Measurements from ENCODE around the gene MYO5B. TPM values are rescaled to one million over a fixed set of nuclear protein-coding genes. Genes with fewer than 3 reads are reported as not detected.
A peak's percentile ranks its signal among the peaks of the same experiment; 100 is the strongest.

MYO5B gene
- total RNA-seq, 2 experiments from 2014 or later: 0.02 TPM; not detected in 1

DNA sequence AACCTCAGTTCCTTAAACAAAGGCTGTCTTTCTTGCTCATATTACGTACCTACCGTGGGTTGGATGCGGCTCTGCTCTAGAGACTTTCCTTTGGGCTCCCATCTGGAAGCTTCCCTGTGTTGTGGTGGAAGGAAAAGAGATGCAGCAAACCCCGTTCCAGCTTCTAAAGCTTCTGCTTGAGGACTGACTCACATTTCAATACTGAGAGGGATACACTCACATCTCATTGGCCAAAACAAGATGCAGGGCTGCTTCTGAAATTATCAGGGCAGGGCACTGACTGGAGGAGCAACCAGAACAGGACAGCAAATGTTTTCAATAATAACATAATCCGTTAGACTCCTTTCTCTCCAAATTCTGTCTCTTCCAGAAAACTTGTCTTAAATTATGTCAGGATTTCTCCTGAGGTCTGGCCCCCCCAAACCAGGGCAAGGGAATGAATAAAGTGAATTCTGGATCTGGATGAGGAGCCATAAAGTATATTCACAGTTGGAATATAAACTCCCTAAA lies 4.5 kb upstream of the MYO5B start:
- DNase-seq: no peak

DNA sequence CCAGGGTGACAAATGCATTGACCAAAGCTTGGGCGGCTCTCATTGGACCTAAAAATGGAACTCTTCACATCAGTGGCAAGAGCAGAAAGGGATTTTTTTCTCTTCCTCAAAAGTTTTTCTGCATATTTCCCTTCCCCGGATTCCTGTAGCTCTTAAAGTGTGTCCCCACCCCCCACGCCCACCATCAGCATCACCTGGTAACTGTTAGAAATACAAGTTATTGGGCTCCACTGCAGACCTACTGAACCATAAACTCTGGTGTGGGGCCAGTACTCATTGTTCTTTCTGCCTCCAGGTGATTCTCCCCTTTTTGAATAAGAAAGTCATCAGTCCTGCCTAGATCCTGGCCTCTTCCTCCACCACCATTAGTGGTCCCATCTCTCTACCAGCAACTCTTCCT lies 1.3 kb upstream of the MYO5B start:
- Mint-ChIP-seq H3K4me1 (peaks cover 9% of the 10 kb centered on the region), H3K27me3 (peaks cover 82% of the 10 kb centered on the region), H3K27ac (no peak overlapping the region), H3K36me3 (no peaks in the 10 kb centered on the region), H3K9me3 (ENCODE audit: low read depth) (peaks cover 2% of the 10 kb centered on the region), H3K4me3 (no peak overlapping the region)
- CTCF ChIA-PET: interaction anchor here (1.4 to 2.5 kb wide), 2 partner anchors 11 to 161 kb away, joined by 3 to 9 read pairs; no protein-coding TSS in a partner anchor
- ATAC-seq: no peak
- DNase-seq: no peak

More for the DNA sequence above, 4.5 kb upstream of the MYO5B start:
- CTCF ChIA-PET: no interaction called here
- Mint-ChIP-seq H3K9me3 (ENCODE audit: low read depth) (peaks cover 2% of the 10 kb centered on the region), H3K4me1 (peaks cover 6% of the 10 kb centered on the region), H3K27ac (no peak overlapping the region), H3K36me3 (no peaks in the 10 kb centered on the region), H3K4me3 (no peak overlapping the region), H3K27me3 (peaks cover 76% of the 10 kb centered on the region)
- ATAC-seq: no peak

DNA sequence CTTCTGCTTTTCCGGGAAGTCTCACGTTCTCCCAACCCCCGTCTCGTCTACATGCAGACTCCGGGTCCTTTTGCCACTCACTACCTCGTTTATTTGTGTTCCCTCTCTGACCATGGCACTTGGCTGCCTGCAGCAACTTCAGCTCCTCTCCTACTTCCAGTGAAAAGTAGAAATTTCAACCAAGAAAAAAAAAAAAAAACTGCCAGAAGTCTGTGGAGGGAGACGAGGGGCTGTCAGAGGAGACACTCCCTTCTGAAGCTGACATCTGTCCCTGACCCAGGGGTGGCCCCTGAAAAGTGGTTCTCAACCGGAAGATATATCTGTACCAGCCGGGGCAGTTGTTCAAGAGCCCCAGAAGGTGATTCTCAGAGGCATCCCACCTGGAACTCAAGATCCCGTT lies 742 bp upstream of the MYO5B start:
- Mint-ChIP-seq H3K9me3 (ENCODE audit: low read depth) (peaks cover 2% of the 10 kb centered on the region), H3K4me3 (peak overlapping the region; percentile 26), H3K27ac (no peak overlapping the region), H3K27me3 (peaks cover 83% of the 10 kb centered on the region), H3K36me3 (no peaks in the 10 kb centered on the region), H3K4me1 (peaks cover 9% of the 10 kb centered on the region)
- CTCF ChIA-PET: interaction anchor here (1.2 to 2.5 kb wide), 4 partner anchors 9 to 162 kb away, joined by 3 to 9 read pairs (median 6); no protein-coding TSS in a partner anchor
- DNase-seq (no peak), ATAC-seq (no peak)

DNA sequence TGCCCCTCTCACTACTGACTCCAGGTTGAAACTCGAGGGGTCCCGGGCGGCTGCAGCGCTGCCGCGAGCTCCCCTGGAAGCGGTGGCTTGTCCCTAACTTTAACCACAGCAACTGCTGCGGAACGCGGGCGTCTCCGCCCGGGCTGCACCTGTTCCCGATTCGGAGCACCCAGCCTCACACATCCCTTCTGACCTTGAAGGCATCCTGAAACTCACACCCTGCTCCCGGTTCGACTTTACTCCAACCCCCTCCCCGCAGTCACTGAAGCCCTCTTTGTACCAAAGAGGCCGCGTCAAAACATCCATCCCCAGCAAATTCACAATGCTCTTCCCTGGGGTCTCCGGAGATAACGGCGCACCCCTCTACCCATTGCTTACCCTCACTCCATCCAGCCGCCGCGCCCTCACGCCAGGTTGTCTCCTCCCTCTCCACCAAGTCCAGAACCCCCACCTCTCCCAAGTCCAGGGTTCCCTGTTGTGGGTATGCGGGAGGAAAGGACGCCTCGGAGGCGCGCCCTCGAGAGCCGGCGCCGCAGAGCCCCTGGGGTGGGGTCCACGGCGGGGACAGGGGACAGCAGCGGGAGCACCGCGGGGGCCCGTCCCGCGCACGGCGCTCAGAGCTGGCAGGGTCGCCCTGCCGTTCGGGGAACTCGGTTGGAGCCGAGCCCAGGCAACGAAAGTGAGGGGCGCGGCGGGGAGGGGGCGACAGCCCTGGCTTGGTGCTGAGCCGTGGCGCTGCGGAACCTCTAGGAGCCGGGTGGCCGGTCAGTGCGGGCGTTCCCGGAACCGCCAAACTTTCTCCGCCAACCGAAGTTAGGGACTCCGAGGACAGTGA lies 934 bp downstream of the MYO5B start:
- Mint-ChIP-seq H3K27ac (no peak overlapping the region), H3K4me1 (peaks cover 9% of the 10 kb centered on the region), H3K27me3 (peaks cover 83% of the 10 kb centered on the region), H3K9me3 (ENCODE audit: low read depth) (no peaks in the 10 kb centered on the region), H3K36me3 (no peaks in the 10 kb centered on the region), H3K4me3 (peak overlapping the region; percentile 37)
- no peak for ATAC-seq
- CTCF ChIA-PET: interaction anchor here (0.7 to 1.7 kb wide), 4 partner anchors 10 to 74 kb away, joined by 3 to 7 read pairs (median 4); no protein-coding TSS in a partner anchor
- DNase-seq: no peak

DNA sequence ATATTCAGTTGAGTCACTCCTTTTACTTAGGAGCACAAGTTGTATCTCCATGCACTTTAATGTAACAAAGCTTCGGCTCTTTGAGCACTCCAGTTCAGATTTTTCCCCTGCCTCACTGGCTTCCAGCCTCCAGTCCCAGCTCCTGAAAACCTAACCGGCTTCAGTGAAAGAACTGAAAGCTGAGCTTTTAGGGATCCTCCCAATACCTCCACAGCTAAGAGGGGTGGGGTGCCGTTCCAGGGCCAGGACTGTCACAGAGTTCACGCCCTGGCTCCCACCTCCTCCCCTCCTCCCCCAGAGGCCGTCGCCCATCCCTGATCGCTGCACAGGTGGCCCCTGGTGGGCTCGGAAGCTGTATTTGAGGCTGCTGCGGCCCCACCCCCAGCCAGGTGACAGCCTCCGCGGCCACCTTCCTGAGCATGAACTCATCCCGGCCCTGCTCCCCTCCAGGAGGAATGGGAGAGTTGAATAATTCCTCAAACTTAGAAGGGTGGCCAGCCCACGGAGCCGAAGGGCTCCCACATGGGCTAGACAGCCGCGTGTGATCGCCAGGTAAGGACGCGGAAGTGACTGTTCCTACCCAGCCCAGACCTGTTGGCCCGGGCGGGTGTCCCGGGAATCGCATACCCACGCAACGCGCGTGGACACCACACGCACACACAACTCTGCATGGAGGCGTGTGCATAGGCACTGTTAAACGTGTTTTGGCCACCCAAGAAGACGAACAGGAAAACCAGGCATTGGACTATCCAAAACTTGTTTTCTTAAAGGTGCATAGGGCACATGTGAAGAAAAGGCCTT lies 1.8 kb downstream of the MYO5B start:
- H3K27me3 Mint-ChIP-seq: peaks cover 80% of the 10 kb centered on the region
- H3K4me1 Mint-ChIP-seq: peaks cover 9% of the 10 kb centered on the region
- no peak overlapping the region for H3K27ac Mint-ChIP-seq
- no peaks in the 10 kb centered on the region for H3K36me3 Mint-ChIP-seq
- CTCF ChIA-PET: no interaction called here
- ATAC-seq (no peak), DNase-seq (no peak)
- H3K4me3 Mint-ChIP-seq: no peak overlapping the region
- H3K9me3 Mint-ChIP-seq (ENCODE audit: low read depth): no peaks in the 10 kb centered on the region

DNA sequence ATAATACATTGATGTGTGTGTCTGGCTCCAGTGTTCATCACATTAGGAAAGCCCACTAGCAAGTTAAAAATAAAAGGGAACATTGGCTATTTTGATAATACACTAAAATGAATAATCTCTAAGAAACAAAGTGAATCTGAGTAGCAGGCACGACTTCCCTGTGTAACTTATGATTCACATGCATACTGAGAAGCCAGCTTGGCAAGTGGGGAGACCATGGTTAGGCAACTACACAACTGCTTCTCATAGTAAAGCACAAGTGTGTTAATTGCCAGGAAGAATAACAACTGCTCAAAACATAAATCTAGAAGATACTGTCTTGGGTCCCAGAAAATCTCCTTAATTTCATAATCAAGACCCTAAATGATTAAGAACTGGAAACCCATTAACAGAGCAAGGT lies 4.0 kb downstream of the MYO5B start:
- Mint-ChIP-seq H3K27me3 (peaks cover 74% of the 10 kb centered on the region), H3K36me3 (no peaks in the 10 kb centered on the region)

DNA sequence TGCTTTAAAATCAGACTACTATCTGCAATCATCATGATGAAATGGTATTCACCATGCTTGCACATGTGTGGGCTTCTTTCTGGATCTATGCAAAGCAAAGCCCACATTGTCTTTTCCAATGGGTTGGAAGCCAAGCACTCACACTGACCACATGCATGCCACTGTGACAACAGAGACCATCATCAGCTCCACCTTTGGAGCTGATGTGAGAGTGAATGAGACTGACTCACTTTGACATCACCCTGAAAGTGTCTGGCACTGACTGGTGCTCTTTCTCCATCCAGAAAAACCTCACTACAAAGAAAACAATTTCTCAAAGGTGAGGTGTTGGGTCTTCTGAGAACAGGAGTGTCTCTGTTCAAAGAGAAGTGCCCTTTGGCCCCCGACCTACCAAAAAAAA lies 4.7 kb downstream of the MYO5B start:
- DNase-seq: no peak
- no peaks in the 10 kb centered on the region for H3K36me3 Mint-ChIP-seq
- peaks cover 67% of the 10 kb centered on the region for H3K27me3 Mint-ChIP-seq
- no peaks in the 10 kb centered on the region for H3K9me3 Mint-ChIP-seq (ENCODE audit: low read depth)
- CTCF ChIA-PET: no interaction called here
- ATAC-seq: no peak
- H3K4me3 Mint-ChIP-seq: no peak overlapping the region
- H3K4me1 Mint-ChIP-seq: peaks cover 5% of the 10 kb centered on the region
- H3K27ac Mint-ChIP-seq: no peak overlapping the region

More for the DNA sequence above, 4.0 kb downstream of the MYO5B start:
- Mint-ChIP-seq H3K27ac (no peak overlapping the region), H3K9me3 (ENCODE audit: low read depth) (no peaks in the 10 kb centered on the region), H3K4me1 (peaks cover 9% of the 10 kb centered on the region), H3K4me3 (no peak overlapping the region)
- ATAC-seq (no peak), DNase-seq (no peak)
- CTCF ChIA-PET: no interaction called here

DNA sequence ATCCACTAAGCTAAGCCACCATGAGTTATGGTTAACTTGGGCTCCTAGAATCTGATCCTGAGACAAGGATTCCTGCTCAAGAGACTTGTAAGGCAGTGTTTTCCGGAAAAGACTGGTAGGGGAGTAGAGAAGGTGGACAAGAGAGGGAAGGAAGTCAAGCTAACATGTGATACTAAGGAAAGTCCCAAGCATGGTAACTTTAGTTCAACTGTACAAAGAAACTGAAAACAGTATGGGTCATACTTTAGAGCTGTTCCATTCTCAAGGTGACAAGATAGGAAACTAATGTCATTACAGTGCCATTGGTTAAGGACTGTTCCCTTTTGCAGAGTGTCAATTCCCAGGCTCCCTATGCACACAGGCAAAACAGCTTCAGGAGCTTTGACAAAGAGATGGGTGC lies 5.8 kb downstream of the MYO5B start:
- ATAC-seq: no peak
- Mint-ChIP-seq H3K4me3 (no peak overlapping the region), H3K36me3 (no peaks in the 10 kb centered on the region), H3K27ac (no peak overlapping the region), H3K4me1 (peaks cover 3% of the 10 kb centered on the region), H3K9me3 (ENCODE audit: low read depth) (no peaks in the 10 kb centered on the region), H3K27me3 (peaks cover 69% of the 10 kb centered on the region)
- DNase-seq: no peak
- CTCF ChIA-PET: no interaction called here

DNA sequence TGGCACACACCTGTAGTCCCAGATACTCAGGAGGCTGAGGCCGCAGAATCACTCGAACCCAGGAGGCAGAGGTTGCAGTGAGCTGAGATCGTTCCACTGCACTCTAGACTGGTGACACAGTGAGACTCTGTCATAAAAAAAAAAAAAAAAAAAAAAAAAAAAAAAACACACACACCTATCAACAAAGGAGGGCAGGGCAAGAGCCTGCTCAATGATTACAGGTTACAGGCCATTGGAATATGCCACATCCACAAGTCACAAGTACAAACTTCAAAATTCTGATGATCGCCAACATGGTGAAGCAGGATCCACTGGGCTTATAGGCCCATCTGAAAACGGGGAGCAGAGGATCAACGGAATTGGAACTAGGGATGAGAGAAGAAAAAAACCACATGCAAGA lies 6.3 kb downstream of the MYO5B start:
- DNase-seq: no peak
- no peaks in the 10 kb centered on the region for H3K9me3 Mint-ChIP-seq (ENCODE audit: low read depth)
- no peaks in the 10 kb centered on the region for H3K4me1 Mint-ChIP-seq
- H3K27ac Mint-ChIP-seq: no peak overlapping the region
- H3K27me3 Mint-ChIP-seq: peaks cover 67% of the 10 kb centered on the region
- H3K36me3 Mint-ChIP-seq: no peaks in the 10 kb centered on the region
- ATAC-seq: no peak
- no peak overlapping the region for H3K4me3 Mint-ChIP-seq
- CTCF ChIA-PET: no interaction called here

DNA sequence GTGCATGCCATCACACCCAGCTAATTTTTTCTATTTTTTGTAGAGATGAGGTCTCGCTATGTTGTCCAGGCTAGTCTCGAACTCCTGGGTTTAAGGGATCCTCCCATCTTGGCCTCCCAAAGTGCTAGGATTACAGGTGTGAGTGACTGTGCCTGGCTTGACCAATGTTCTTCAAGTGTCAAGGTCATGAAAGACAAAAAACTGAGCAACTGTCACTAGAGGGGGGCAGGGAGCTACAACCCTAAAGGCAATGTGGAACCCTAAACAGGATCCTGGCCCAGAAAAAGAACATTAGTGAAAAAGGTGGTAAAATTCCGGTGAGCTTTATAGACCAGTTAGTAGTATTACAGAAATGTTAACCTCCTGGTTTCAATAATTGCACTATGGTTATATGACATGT lies 7.3 kb downstream of the MYO5B start:
- Mint-ChIP-seq H3K27ac (no peak overlapping the region), H3K4me3 (no peak overlapping the region), H3K36me3 (no peaks in the 10 kb centered on the region), H3K4me1 (no peaks in the 10 kb centered on the region), H3K27me3 (peaks cover 57% of the 10 kb centered on the region), H3K9me3 (ENCODE audit: low read depth) (no peaks in the 10 kb centered on the region)
- CTCF ChIA-PET: no interaction called here
- DNase-seq: no peak
- ATAC-seq: no peak

DNA sequence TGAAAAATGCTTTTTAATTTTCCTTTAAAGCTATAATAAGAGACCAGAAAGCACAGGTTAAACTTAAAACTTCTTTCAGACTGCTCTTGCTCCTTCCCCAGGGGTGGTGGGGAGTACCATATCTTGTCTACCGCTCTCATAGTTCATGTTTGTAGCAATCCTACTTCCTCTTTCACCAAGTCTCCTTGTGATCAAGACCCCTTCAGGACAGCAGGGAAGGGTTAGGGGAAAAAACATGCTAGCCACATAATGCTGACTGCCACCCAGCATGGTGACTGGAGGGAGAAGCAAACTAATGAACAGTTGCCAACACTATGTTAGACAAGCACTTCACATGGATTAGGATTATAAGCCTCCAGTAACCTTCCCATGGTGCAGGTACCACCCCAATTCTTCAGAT lies 8.6 kb downstream of the MYO5B start:
- CTCF ChIA-PET: no interaction called here
- H3K9me3 Mint-ChIP-seq (ENCODE audit: low read depth): no peaks in the 10 kb centered on the region
- no peaks in the 10 kb centered on the region for H3K4me1 Mint-ChIP-seq
- DNase-seq: no peak
- H3K27me3 Mint-ChIP-seq: peaks cover 50% of the 10 kb centered on the region
- no peaks in the 10 kb centered on the region for H3K36me3 Mint-ChIP-seq
- no peak overlapping the region for H3K4me3 Mint-ChIP-seq
- no peak overlapping the region for H3K27ac Mint-ChIP-seq
- no peak for ATAC-seq

DNA sequence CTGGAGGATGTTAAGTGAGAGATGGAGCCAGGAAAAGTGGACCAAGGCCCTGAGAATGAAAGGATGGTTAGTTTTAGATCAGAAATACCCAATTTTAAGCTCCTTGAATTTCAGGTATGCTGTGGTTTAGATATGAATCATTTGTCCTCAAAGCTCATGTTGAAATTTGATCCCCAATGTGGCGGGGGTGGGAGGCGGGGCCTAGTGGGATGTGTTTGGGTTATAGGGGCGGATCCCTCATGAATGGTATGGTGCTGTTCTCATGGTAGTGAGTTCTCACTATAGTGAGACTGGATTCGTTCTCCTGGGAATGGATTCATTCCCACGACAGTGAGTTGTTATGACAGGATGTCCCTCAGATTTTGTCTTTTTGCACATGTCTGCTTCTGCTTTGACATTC lies 11.4 kb downstream of the MYO5B start:
- ATAC-seq (no peak), DNase-seq (no peak)
- CTCF ChIA-PET: no interaction called here
- no peak overlapping the region for H3K4me3 Mint-ChIP-seq
- H3K27me3 Mint-ChIP-seq: peaks cover 35% of the 10 kb centered on the region
- H3K4me1 Mint-ChIP-seq: no peaks in the 10 kb centered on the region
- no peaks in the 10 kb centered on the region for H3K9me3 Mint-ChIP-seq (ENCODE audit: low read depth)
- H3K27ac Mint-ChIP-seq: no peak overlapping the region
- no peaks in the 10 kb centered on the region for H3K36me3 Mint-ChIP-seq

DNA sequence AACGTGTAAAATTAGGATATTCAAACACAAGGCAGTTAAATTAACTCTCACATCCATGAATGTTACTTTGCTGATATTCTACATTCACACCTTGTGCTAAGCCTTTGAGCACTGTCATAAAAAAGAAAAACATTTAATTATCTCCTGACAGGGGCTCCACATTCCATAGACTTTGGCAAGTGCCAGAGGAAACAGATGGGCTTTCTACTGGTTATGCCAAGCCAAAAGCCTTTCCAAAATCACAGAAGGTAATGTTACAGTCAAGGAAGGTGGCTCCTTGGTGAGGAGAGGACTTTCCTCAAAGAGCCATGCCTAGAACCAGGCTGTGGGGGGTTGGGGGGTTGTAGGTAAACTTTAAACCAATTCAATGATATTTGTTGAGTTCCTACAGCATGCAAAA lies 12.4 kb downstream of the MYO5B start:
- no peaks in the 10 kb centered on the region for H3K4me1 Mint-ChIP-seq
- H3K36me3 Mint-ChIP-seq: no peaks in the 10 kb centered on the region
- no peak overlapping the region for H3K4me3 Mint-ChIP-seq
- H3K27ac Mint-ChIP-seq: no peak overlapping the region
- no peak for DNase-seq
- CTCF ChIA-PET: no interaction called here
- no peaks in the 10 kb centered on the region for H3K9me3 Mint-ChIP-seq (ENCODE audit: low read depth)
- peaks cover 39% of the 10 kb centered on the region for H3K27me3 Mint-ChIP-seq
- no peak for ATAC-seq

DNA sequence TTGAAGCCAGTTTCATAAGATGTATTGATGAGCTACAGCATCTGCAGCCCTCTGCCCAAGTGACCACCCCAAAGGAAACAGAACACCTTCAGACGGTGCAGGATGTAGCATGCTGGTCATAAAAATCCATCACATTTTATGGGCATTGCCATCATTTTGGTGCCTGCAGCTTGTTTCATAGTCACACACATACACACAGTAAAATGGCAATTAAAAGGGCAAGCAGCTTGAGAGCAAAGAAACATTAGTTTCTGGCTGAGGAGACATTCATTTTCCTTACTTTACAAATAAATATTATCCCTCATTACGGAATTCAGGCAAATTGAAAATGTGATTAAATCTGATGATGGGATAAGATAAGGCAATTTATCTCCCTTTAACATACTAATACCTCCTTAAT lies 13.4 kb downstream of the MYO5B start:
- Mint-ChIP-seq H3K9me3 (ENCODE audit: low read depth) (no peaks in the 10 kb centered on the region), H3K36me3 (no peaks in the 10 kb centered on the region), H3K4me3 (no peak overlapping the region), H3K4me1 (no peaks in the 10 kb centered on the region), H3K27ac (no peak overlapping the region), H3K27me3 (peaks cover 42% of the 10 kb centered on the region)
- CTCF ChIA-PET: no interaction called here
- ATAC-seq (no peak), DNase-seq (no peak)
